OCI-LY3 (cell line): ENCODE results near the gene ZNF488.

Experiments
- CTCF ChIP-seq: fragments of 200-600, 300-600 bp; sonication (generic); IDR thresholded peaks from 2 replicates; pipeline ENCODE4 v1.5.1; 2014; ENCODE audit warnings: antibody characterized with exemption, low read length, low read depth
- EZH2phosphoT487 ChIP-seq: fragments of 200-600 bp; shearing (Covaris generic); IDR thresholded peaks from 2 replicates; pipeline ENCODE4 v1.6.1; 2018; ENCODE audit warnings: antibody characterized with exemption, mixed run types, low read depth

GRCh38 chr10:47406870-47407691 lies 23.0 kb upstream of the ZNF488 start:
- TF ChIP-seq EZH2phosphoT487 (no peak), CTCF (no peak)
